H9 (cell line): ENCODE results near the gene PPP2R2B. TPM values are rescaled to one million over a fixed set of nuclear protein-coding genes. Genes with fewer than 3 reads are reported as not detected.

Experiments
- DNase-seq: peaks from one replicate; pipeline ENCODE4 v3.0.0-alpha.2; 2017
- H2AFZ ChIP-seq: one replicate; pipeline ENCODE4 v1.6.1; 2013; ENCODE audit warnings: mild to moderate bottlenecking, low read length, control low read depth, moderate library complexity
- H2AK5ac ChIP-seq: 2 replicates; pipeline ENCODE4 v1.6.1; 2013; ENCODE audit warnings: low read length, control low read depth, mixed read lengths; ENCODE audit not compliant: insufficient read length
- H2BK120ac ChIP-seq: one replicate; pipeline ENCODE4 v1.6.1; 2013; ENCODE audit warnings: low read depth, mild to moderate bottlenecking, low read length, control low read depth, inconsistent platforms; ENCODE audit not compliant: poor library complexity, severe bottlenecking
- H2BK12ac ChIP-seq: 2 replicates; pipeline ENCODE4 v1.6.1; 2013; ENCODE audit warnings: low read length, control low read depth, mixed read lengths, low read depth; ENCODE audit not compliant: insufficient read length
- H2BK15ac ChIP-seq: 2 replicates; pipeline ENCODE4 v1.6.1; 2013; ENCODE audit warnings: low read depth, low read length, control low read depth
- H2BK20ac ChIP-seq: one replicate; pipeline ENCODE4 v1.6.1; 2013; ENCODE audit warnings: low read depth, mild to moderate bottlenecking, low read length, control low read depth, inconsistent platforms; ENCODE audit not compliant: poor library complexity, severe bottlenecking
- H2BK5ac ChIP-seq: 2 replicates; pipeline ENCODE4 v1.6.1; 2013; ENCODE audit warnings: low read length, control low read depth, mixed read lengths; ENCODE audit not compliant: insufficient read length
- H3K14ac ChIP-seq: 2 replicates; pipeline ENCODE4 v1.6.1; 2013; ENCODE audit warnings: low read length, control low read depth; ENCODE audit not compliant: insufficient read depth
- H3K18ac ChIP-seq: 2 replicates; pipeline ENCODE4 v1.6.1; 2013; ENCODE audit warnings: low read depth, mild to moderate bottlenecking, mixed read lengths, low read length, control low read depth; ENCODE audit not compliant: insufficient read length
- H3K23ac ChIP-seq: 2 replicates; pipeline ENCODE4 v1.6.1; 2013; ENCODE audit warnings: low read length, control low read depth, mixed read lengths, low read depth; ENCODE audit not compliant: insufficient read length
- H3K23me2 ChIP-seq: 2 replicates; pipeline ENCODE4 v1.6.1; 2013; ENCODE audit warnings: low read depth, mild to moderate bottlenecking, mixed read lengths, low read length, control low read depth; ENCODE audit not compliant: insufficient read length, poor library complexity, severe bottlenecking
- H3K27ac ChIP-seq: 2 replicates; pipeline ENCODE4 v1.5.1; 2013; ENCODE audit warnings: low read length, control low read depth, mixed read lengths, low read depth; ENCODE audit not compliant: insufficient read length
- H3K27me3 ChIP-seq: 2 replicates; pipeline ENCODE4 v1.6.1; 2013; ENCODE audit warnings: low read length, control low read depth, inconsistent platforms; ENCODE audit not compliant: insufficient read depth
- H3K4ac ChIP-seq: 2 replicates; pipeline ENCODE4 v1.6.1; 2013; ENCODE audit warnings: low read depth, mild to moderate bottlenecking, control low read depth, inconsistent platforms, low read length, moderate library complexity
- H3K4me1 ChIP-seq: 2 replicates; pipeline ENCODE4 v1.6.1; 2013; ENCODE audit warnings: low read length, control low read depth, inconsistent platforms; ENCODE audit not compliant: insufficient read depth
- H3K4me2 ChIP-seq: 2 replicates; pipeline ENCODE4 v1.6.1; 2013; ENCODE audit warnings: low read length, control low read depth, mixed read lengths; ENCODE audit not compliant: insufficient read length, insufficient read depth
- H3K56ac ChIP-seq: 2 replicates; pipeline ENCODE4 v1.6.1; 2013; ENCODE audit warnings: low read depth, mild to moderate bottlenecking, mixed read lengths, low read length, control low read depth; ENCODE audit not compliant: insufficient read length
- H3K79me1 ChIP-seq: 2 replicates; pipeline ENCODE4 v1.6.1; 2013; ENCODE audit warnings: low read depth, mild to moderate bottlenecking, moderate library complexity, low read length, control low read depth, inconsistent platforms; ENCODE audit not compliant: insufficient read depth, poor library complexity, severe bottlenecking
- H3K79me2 ChIP-seq: 2 replicates; pipeline ENCODE4 v1.6.1; 2013; ENCODE audit warnings: low read length, control low read depth, inconsistent platforms; ENCODE audit not compliant: insufficient read depth
- H3K9ac ChIP-seq: 2 replicates; pipeline ENCODE4 v1.6.1; 2013; ENCODE audit warnings: low read length, control low read depth, mixed read lengths; ENCODE audit not compliant: insufficient read length; ENCODE audit errors: extremely low read depth
- H3K9me3 ChIP-seq: one replicate; pipeline ENCODE4 v1.6.1; 2013; ENCODE audit warnings: low read depth, low read length, inconsistent platforms; ENCODE audit not compliant: control insufficient read depth
- H3T11ph ChIP-seq: one replicate; pipeline ENCODE4 v1.6.1; 2013; ENCODE audit warnings: mild to moderate bottlenecking, low read length, control low read depth, inconsistent platforms
- H4K20me1 ChIP-seq: one replicate; pipeline ENCODE4 v1.6.1; 2013; ENCODE audit not compliant: control insufficient read depth, insufficient read length, insufficient read depth
- H4K5ac ChIP-seq: 2 replicates; pipeline ENCODE4 v1.6.1; 2013; ENCODE audit warnings: low read depth, mild to moderate bottlenecking, mixed read lengths, low read length, control low read depth; ENCODE audit not compliant: insufficient read length
- H4K8ac ChIP-seq: replicated peaks from 2 replicates; pipeline ENCODE4 v1.6.1; 2013; ENCODE audit warnings: low read length, control low read depth, mixed read lengths, low read depth; ENCODE audit not compliant: insufficient read length
- H4K91ac ChIP-seq: 2 replicates; pipeline ENCODE4 v1.6.1; 2013; ENCODE audit warnings: low read depth, mild to moderate bottlenecking, moderate library complexity, mixed read lengths, low read length, control low read depth; ENCODE audit not compliant: insufficient read length
- H3K27ac Mint-ChIP-seq, 3 experiments: 2 replicates in 2 of 3; 3 replicates in 1 of 3; pipeline ENCODE4 v1.8.0; 2020 to 2021; ENCODE audit warnings: mixed read lengths in 3 of 3, mild to moderate bottlenecking in 1 of 3, moderate library complexity in 1 of 3
- H3K27me3 Mint-ChIP-seq: 2 replicates; pipeline ENCODE4 v1.8.0; 2021; ENCODE audit warnings: low read depth, mild to moderate bottlenecking, moderate library complexity, mixed read lengths
- H3K36me3 Mint-ChIP-seq, 3 experiments: 2 replicates in 2 of 3; 3 replicates in 1 of 3; pipeline ENCODE4 v1.8.0; 2020 to 2021; ENCODE audit warnings: low read depth in 3 of 3, mixed read lengths in 3 of 3; ENCODE audit not compliant: insufficient read depth in 1 of 3
- H3K4me1 Mint-ChIP-seq, 2 experiments: 2 replicates each; pipeline ENCODE4 v1.8.0; 2020; ENCODE audit warnings: mixed read lengths in 2 of 2
- H3K4me3 Mint-ChIP-seq, 2 experiments: 2 replicates in 1 of 2; 3 replicates in 1 of 2; pipeline ENCODE4 v1.8.0; 2020 to 2021; ENCODE audit warnings: mild to moderate bottlenecking in 2 of 2, mixed read lengths in 2 of 2, moderate library complexity in 1 of 2
- H3K9me3 Mint-ChIP-seq, 2 experiments: 2 replicates in 1 of 2; 3 replicates in 1 of 2; pipeline ENCODE4 v1.8.0; 2020; ENCODE audit warnings: mild to moderate bottlenecking in 2 of 2, mixed read lengths in 2 of 2, moderate library complexity in 1 of 2
- WGBS: extraction: QIAGEN DNeasy Blood & Tissue Kit; methylation state at CpG from one replicate; pipeline ENCODE4 v1.1.7; 2013; ENCODE audit warnings: missing lambda C conversion rate, low lambda C conversion rate, mixed read lengths; ENCODE audit not compliant: insufficient read length; ENCODE audit errors: extremely low coverage; 5-methylcytosine and 5-hydroxymethylcytosine counted together
- total RNA-seq: library from RNA; stranded (reverse); gene quantifications from 2 replicates; pipeline ENCODE4 v1.2.1, GENCODE V29; 2021
- TF ChIP-seq, protein P1 (sequence below): fragments of 200-600 bp; sonication (generic); conservative IDR thresholded peaks from 3 replicates; pipeline ENCODE4 v1.8.0; 2021; ENCODE audit warnings: antibody characterized with exemption, mild to moderate bottlenecking

Gene PPP2R2B
- total RNA-seq, 1 experiment from 2014 or later: 14.3 TPM

- Histone ChIP-seq H3K4me1 (no peaks in the 10 kb centered on the region), H2BK12ac (no peak overlapping the region), H3K23me2 (no peaks in the 10 kb centered on the region), H4K20me1 (no peaks in the 10 kb centered on the region), H3K9ac (no peak overlapping the region), H4K91ac (no peak overlapping the region), H3K4ac (no peak overlapping the region), H2AK5ac (no peak overlapping the region), H4K8ac (no peak overlapping the region), H2BK5ac (no peak overlapping the region), H3K27me3 (no peaks in the 10 kb centered on the region), H2BK20ac (no peak overlapping the region), H3K18ac (no peak overlapping the region), H3K4me2 (no peak overlapping the region), H3K79me2 (no peaks in the 10 kb centered on the region; the same call in 1 of the 2 replicates), H3T11ph (no peak overlapping the region), H3K79me1 (no peaks in the 10 kb centered on the region), H2BK120ac (no peak overlapping the region), H2AFZ (no peak overlapping the region), H4K5ac (no peak overlapping the region), H2BK15ac (no peak overlapping the region), H3K27ac (no peak overlapping the region), H3K23ac (no peak overlapping the region), H3K56ac (no peak overlapping the region), H3K14ac (no peak overlapping the region), H3K9me3 (no peaks in the 10 kb centered on the region)
- Mint-ChIP-seq H3K4me3 (no peak overlapping the region), H3K4me1 (peaks cover 6% of the 10 kb centered on the region in 2 experiments), H3K27ac (peak overlapping the region in 1 of 3 experiments; percentile 10; a peak in 1 of 7 replicates), H3K36me3 (no peaks in the 10 kb centered on the region), H3K9me3 (no peaks in the 10 kb centered on the region), H3K27me3 (no peaks in the 10 kb centered on the region)
- no peak for DNase-seq
- no CpG with 5 or more reads among the region's 5 CpGs for WGBS
- TF ChIP-seq, protein P1, sequence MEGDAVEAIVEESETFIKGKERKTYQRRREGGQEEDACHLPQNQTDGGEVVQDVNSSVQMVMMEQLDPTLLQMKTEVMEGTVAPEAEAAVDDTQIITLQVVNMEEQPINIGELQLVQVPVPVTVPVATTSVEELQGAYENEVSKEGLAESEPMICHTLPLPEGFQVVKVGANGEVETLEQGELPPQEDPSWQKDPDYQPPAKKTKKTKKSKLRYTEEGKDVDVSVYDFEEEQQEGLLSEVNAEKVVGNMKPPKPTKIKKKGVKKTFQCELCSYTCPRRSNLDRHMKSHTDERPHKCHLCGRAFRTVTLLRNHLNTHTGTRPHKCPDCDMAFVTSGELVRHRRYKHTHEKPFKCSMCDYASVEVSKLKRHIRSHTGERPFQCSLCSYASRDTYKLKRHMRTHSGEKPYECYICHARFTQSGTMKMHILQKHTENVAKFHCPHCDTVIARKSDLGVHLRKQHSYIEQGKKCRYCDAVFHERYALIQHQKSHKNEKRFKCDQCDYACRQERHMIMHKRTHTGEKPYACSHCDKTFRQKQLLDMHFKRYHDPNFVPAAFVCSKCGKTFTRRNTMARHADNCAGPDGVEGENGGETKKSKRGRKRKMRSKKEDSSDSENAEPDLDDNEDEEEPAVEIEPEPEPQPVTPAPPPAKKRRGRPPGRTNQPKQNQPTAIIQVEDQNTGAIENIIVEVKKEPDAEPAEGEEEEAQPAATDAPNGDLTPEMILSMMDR: no peak
Measured at GRCh38 chr5:146721073-146721815, 157.3 kb downstream of the PPP2R2B start.
